ENCODE results near the gene BIN2.
"Not testable (repeated sequence)": the region's sequence is repeated elsewhere in the genome, so short reads cannot be mapped to it uniquely, and the experiment has no call there.

BIN2 gene

GRCh38 chr12:51318846-51319599, 5.0 kb downstream of the BIN2 start:
- H3K27ac ChIP-seq: no peak overlapping the region
- DNase-seq (ENCODE audit: low read depth, low spot score): no peak

- not testable (repeated sequence) for DNase-seq (ENCODE audit: low read depth, low spot score)
These were observed 5.7 kb downstream of the BIN2 start for GRCh38 chr12:51318057-51318806.

GRCh38 chr12:51311389-51311788, 12.6 kb downstream of the BIN2 start:
- no peak overlapping the region for H3K27ac ChIP-seq
- no peak for DNase-seq (ENCODE audit: low read depth, low spot score)

More at GRCh38 chr12:51318057-51318806, 5.7 kb downstream of the BIN2 start:
- not testable (repeated sequence) for H3K27ac ChIP-seq

- DNase-seq (ENCODE audit: low read depth, low spot score): peak; percentile 73
- peak overlapping the region; percentile 81 for H3K27ac ChIP-seq
These were observed 16.1 kb downstream of the BIN2 start for GRCh38 chr12:51307655-51308593.

GRCh38 chr12:51306507-51306906, 17.5 kb downstream of the BIN2 start:
- no peak overlapping the region for H3K27ac ChIP-seq
- DNase-seq (ENCODE audit: low read depth, low spot score): no peak

- DNase-seq (ENCODE audit: low read depth, low spot score); H3K27ac ChIP-seq: not testable (repeated sequence)
These were observed 23.2 kb downstream of the BIN2 start for GRCh38 chr12:51300768-51301167.

GRCh38 chr12:51295651-51296050, 28.3 kb downstream of the BIN2 start:
- peak; percentile 40 for DNase-seq (ENCODE audit: low read depth, low spot score)
- H3K27ac ChIP-seq: no peak overlapping the region

GRCh38 chr12:51294097-51294496, 29.9 kb downstream of the BIN2 start:
- not testable (repeated sequence) for H3K27ac ChIP-seq

GRCh38 chr12:51293696-51294095, 30.3 kb downstream of the BIN2 start:
- no peak for DNase-seq (ENCODE audit: low read depth, low spot score)
- no peak overlapping the region for H3K27ac ChIP-seq

More at GRCh38 chr12:51294097-51294496, 29.9 kb downstream of the BIN2 start:
- not testable (repeated sequence) for DNase-seq (ENCODE audit: low read depth, low spot score)

GRCh38 chr12:51291603-51292513, 32.1 kb downstream of the BIN2 start:
- not testable (repeated sequence) for H3K27ac ChIP-seq; DNase-seq (ENCODE audit: low read depth, low spot score)

GRCh38 chr12:51285843-51286242, 38.1 kb downstream of the BIN2 start:
- DNase-seq (ENCODE audit: low read depth, low spot score): no peak
- no peak overlapping the region for H3K27ac ChIP-seq

GRCh38 chr12:51281202-51281924, 42.6 kb downstream of the BIN2 start:
- peak; percentile 20 for DNase-seq (ENCODE audit: low read depth, low spot score)
- H3K27ac ChIP-seq: peak overlapping the region; percentile 80

GRCh38 chr12:51275088-51275487, 48.9 kb downstream of the BIN2 start:
- no peak overlapping the region for H3K27ac ChIP-seq
- DNase-seq (ENCODE audit: low read depth, low spot score): no peak

GRCh38 chr12:51272810-51273209, 51.2 kb downstream of the BIN2 start:
- H3K27ac ChIP-seq; DNase-seq (ENCODE audit: low read depth, low spot score): not testable (repeated sequence)

GRCh38 chr12:51270951-51271518, 52.9 kb downstream of the BIN2 start:
- H3K27ac ChIP-seq: peak overlapping the region; percentile 96
- DNase-seq (ENCODE audit: low read depth, low spot score): peak; percentile 76

- DNase-seq (ENCODE audit: low read depth, low spot score): no peak
- H3K27ac ChIP-seq: peak within 1 kb of the TSS; percentile 96
These were observed 53.7 kb downstream of the BIN2 start, which contains the start of gene SMAGP for GRCh38 chr12:51270067-51270950. TSS of gene SMAGP (minus strand) at chr12:51270415. CDS start at chr12:51269278, 1,137 bp downstream.
